ENCODE data around the gene NACC1. TPM values are rescaled to one million over a fixed set of nuclear protein-coding genes. Genes with fewer than 3 reads are reported as not detected.

The NACC1 gene
- total and polyA plus RNA-seq, 2 of the 13 experiments (the other 11 are each of a cell fraction or from before 2014, with no cell fraction given) = 31.8 to 42.3 TPM

DNA sequence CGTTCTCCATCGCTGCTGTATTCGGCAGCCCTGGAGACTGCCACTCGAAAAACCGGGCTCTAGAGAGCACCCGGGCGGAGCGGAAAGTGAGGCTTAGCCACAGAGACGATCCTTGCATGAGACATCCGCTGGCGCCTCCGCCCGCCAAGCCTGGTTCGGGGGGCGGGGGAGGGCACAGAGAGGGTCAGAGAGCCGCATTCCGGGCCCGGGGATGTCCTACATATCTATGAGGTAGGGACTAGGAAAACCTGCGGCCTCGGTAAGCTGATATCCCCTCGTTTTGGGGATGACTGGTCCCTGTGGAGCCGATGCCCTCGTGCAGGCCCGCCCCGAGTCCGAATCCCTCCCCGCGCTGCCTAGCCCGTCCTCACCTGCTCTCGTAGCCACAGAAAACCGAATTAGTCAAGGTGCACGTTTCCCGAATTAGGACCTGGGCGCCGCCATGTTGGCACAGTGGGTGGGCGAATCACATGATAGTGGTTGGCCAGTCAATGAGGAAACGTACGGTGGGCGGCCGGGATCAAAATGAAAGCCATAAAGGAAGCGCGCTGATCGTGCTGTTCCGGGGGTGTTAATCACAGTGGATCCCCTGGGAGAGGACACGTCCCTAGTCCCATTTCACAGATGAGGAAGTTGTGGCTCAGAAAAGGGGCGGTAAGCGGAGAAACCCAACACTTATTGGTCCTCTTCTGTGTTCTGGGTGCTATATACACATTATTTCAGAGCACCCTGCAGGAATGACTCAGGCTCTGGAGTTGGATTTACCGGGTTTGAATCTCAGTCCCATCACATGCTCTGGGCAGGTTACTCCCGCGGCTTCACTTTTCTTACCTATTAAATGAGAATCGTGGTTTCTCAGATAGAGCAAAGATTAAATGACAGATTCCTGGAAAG lies 1.5 kb upstream of the NACC1 start, which contains the start of gene TRMT1 (continued):
- TF ChIP-seq, protein P1, sequence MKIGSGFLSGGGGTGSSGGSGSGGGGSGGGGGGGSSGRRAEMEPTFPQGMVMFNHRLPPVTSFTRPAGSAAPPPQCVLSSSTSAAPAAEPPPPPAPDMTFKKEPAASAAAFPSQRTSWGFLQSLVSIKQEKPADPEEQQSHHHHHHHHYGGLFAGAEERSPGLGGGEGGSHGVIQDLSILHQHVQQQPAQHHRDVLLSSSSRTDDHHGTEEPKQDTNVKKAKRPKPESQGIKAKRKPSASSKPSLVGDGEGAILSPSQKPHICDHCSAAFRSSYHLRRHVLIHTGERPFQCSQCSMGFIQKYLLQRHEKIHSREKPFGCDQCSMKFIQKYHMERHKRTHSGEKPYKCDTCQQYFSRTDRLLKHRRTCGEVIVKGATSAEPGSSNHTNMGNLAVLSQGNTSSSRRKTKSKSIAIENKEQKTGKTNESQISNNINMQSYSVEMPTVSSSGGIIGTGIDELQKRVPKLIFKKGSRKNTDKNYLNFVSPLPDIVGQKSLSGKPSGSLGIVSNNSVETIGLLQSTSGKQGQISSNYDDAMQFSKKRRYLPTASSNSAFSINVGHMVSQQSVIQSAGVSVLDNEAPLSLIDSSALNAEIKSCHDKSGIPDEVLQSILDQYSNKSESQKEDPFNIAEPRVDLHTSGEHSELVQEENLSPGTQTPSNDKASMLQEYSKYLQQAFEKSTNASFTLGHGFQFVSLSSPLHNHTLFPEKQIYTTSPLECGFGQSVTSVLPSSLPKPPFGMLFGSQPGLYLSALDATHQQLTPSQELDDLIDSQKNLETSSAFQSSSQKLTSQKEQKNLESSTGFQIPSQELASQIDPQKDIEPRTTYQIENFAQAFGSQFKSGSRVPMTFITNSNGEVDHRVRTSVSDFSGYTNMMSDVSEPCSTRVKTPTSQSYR (CRISPR knock-in tag; IDR thresholded peaks at IDR 0.05; ENCODE audit: borderline replicate concordance) = no peak; the same call in 1 of the 2 replicates
- TF ChIP-seq ZNF260 (CRISPR knock-in tag; IDR thresholded peaks at IDR 0.05; ENCODE audit: borderline replicate concordance, low read depth) (no peak), NONO (IDR thresholded peaks at IDR 0.05) (no peak), NONO (CRISPR knock-in tag; conservative IDR thresholded peaks at IDR 0.05) (no peak), ZNF790 (CRISPR knock-in tag; IDR thresholded peaks at IDR 0.05; ENCODE audit: borderline replicate concordance) (no peak), NAIF1 (CRISPR knock-in tag; IDR thresholded peaks at IDR 0.05; ENCODE audit: borderline replicate concordance) (0 out of 2 replicates have a peak, but pooled peaks have one; percentile 6), GTF3A (CRISPR knock-in tag; conservative IDR thresholded peaks at IDR 0.05) (no peak), ZNF143 (CRISPR knock-in tag; IDR thresholded peaks at IDR 0.05) (0 out of 2 replicates have a peak, but pooled peaks have one; percentile 30), KAT8 (CRISPR knock-in tag; IDR thresholded peaks at IDR 0.05) (peak; percentile 98), NFYC (CRISPR knock-in tag; IDR thresholded peaks at IDR 0.05) (peak; percentile 96), RBM22 (optimal IDR thresholded peaks at IDR 0.05; ENCODE audit: low read length) (no peak)
- TF ChIP-seq, protein P2, sequence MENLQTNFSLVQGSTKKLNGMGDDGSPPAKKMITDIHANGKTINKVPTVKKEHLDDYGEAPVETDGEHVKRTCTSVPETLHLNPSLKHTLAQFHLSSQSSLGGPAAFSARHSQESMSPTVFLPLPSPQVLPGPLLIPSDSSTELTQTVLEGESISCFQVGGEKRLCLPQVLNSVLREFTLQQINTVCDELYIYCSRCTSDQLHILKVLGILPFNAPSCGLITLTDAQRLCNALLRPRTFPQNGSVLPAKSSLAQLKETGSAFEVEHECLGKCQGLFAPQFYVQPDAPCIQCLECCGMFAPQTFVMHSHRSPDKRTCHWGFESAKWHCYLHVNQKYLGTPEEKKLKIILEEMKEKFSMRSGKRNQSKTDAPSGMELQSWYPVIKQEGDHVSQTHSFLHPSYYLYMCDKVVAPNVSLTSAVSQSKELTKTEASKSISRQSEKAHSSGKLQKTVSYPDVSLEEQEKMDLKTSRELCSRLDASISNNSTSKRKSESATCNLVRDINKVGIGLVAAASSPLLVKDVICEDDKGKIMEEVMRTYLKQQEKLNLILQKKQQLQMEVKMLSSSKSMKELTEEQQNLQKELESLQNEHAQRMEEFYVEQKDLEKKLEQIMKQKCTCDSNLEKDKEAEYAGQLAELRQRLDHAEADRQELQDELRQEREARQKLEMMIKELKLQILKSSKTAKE (CRISPR knock-in tag; IDR thresholded peaks at IDR 0.05; ENCODE audit: borderline replicate concordance) = no peak
- TF ChIP-seq, protein P3, sequence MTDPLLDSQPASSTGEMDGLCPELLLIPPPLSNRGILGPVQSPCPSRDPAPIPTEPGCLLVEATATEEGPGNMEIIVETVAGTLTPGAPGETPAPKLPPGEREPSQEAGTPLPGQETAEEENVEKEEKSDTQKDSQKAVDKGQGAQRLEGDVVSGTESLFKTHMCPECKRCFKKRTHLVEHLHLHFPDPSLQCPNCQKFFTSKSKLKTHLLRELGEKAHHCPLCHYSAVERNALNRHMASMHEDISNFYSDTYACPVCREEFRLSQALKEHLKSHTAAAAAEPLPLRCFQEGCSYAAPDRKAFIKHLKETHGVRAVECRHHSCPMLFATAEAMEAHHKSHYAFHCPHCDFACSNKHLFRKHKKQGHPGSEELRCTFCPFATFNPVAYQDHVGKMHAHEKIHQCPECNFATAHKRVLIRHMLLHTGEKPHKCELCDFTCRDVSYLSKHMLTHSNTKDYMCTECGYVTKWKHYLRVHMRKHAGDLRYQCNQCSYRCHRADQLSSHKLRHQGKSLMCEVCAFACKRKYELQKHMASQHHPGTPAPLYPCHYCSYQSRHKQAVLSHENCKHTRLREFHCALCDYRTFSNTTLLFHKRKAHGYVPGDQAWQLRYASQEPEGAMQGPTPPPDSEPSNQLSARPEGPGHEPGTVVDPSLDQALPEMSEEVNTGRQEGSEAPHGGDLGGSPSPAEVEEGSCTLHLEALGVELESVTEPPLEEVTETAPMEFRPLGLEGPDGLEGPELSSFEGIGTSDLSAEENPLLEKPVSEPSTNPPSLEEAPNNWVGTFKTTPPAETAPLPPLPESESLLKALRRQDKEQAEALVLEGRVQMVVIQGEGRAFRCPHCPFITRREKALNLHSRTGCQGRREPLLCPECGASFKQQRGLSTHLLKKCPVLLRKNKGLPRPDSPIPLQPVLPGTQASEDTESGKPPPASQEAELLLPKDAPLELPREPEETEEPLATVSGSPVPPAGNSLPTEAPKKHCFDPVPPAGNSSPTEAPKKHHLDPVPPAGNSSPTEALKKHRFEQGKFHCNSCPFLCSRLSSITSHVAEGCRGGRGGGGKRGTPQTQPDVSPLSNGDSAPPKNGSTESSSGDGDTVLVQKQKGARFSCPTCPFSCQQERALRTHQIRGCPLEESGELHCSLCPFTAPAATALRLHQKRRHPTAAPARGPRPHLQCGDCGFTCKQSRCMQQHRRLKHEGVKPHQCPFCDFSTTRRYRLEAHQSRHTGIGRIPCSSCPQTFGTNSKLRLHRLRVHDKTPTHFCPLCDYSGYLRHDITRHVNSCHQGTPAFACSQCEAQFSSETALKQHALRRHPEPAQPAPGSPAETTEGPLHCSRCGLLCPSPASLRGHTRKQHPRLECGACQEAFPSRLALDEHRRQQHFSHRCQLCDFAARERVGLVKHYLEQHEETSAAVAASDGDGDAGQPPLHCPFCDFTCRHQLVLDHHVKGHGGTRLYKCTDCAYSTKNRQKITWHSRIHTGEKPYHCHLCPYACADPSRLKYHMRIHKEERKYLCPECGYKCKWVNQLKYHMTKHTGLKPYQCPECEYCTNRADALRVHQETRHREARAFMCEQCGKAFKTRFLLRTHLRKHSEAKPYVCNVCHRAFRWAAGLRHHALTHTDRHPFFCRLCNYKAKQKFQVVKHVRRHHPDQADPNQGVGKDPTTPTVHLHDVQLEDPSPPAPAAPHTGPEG (CRISPR knock-in tag; IDR thresholded peaks at IDR 0.05) = 0 out of 2 replicates have a peak, but pooled peaks have one; percentile 53
- TF ChIP-seq, protein P4, sequence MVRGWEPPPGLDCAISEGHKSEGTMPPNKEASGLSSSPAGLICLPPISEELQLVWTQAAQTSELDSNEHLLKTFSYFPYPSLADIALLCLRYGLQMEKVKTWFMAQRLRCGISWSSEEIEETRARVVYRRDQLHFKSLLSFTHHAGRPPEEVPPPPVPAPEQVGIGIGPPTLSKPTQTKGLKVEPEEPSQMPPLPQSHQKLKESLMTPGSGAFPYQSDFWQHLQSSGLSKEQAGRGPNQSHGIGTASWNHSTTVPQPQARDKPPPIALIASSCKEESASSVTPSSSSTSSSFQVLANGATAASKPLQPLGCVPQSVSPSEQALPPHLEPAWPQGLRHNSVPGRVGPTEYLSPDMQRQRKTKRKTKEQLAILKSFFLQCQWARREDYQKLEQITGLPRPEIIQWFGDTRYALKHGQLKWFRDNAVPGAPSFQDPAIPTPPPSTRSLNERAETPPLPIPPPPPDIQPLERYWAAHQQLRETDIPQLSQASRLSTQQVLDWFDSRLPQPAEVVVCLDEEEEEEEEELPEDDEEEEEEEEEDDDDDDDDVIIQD (CRISPR knock-in tag; IDR thresholded peaks at IDR 0.05; ENCODE audit: low read depth) = 0 out of 2 replicates have a peak, but pooled peaks have one; percentile 15

All from HepG2 (cell line).